ENCODE measurements around the gene TGIF1.

- TF ChIP-seq CTCF (IDR thresholded peaks at IDR 0.05; ENCODE audit: low read length) (no peak), EZH2 (IDR thresholded peaks at IDR 0.05; ENCODE audit: borderline replicate concordance, low read length) (no peak)
These were observed 47.0 kb upstream of the TGIF1 start for GRCh38 chr18:3402982-3403451.

Measured in OCI-LY1 (cell line).